H1 (cell line): Measurements from ENCODE around the gene PHC3. TPM values are rescaled to one million over a fixed set of nuclear protein-coding genes. Genes with fewer than 3 reads are reported as not detected.

Experiments used
- CTCF ChIA-PET: fragments of 300-600 bp; sonication (Branson Sonifier 250); formaldehyde crosslinking; loops from one replicate; lab custom pipeline; 2021; ENCODE audit not compliant: partially characterized antibody; lab: Charles Lee
- POLR2A ChIA-PET: fragments of 300-600 bp; sonication (Branson Sonifier 250); formaldehyde crosslinking; loops from one replicate; lab custom pipeline; 2021; ENCODE audit warnings: inconsistent platforms; ENCODE audit not compliant: partially characterized antibody; lab: Charles Lee
- DNase-seq, 2 experiments: peaks; one replicate each; pipeline versions ENCODE4 v3.0.0 to v3.0.0-alpha.2; 2010 to 2022; ENCODE audit warnings: low spot score in 2 of 2, low read depth in 1 of 2, mixed read lengths in 1 of 2
- FAIRE-seq: peaks from 2 replicates; lab custom pipeline; 2011; peaks lifted over from hg19 to GRCh38; lab: Jason Lieb, UNC
- H2AFZ ChIP-seq: 2 replicates; pipeline ENCODE4 v1.8.1; 2012; ENCODE audit warnings: low read length, inconsistent platforms
- H2AK5ac ChIP-seq: 2 replicates; pipeline ENCODE4 v1.6.1; 2013; ENCODE audit warnings: low read depth, low read length
- H2BK120ac ChIP-seq: replicated peaks from 2 replicates; pipeline ENCODE3; 2013; ENCODE audit warnings: low read depth, low read length, inconsistent platforms
- H2BK12ac ChIP-seq: 2 replicates; pipeline ENCODE4 v1.6.1; 2013; ENCODE audit warnings: low read depth, low read length
- H2BK15ac ChIP-seq: 2 replicates; pipeline ENCODE4 v1.6.1; 2013; ENCODE audit warnings: low read length
- H2BK20ac ChIP-seq: 2 replicates; pipeline ENCODE4 v1.6.1; 2013; ENCODE audit warnings: low read length
- H2BK5ac ChIP-seq: 2 replicates; pipeline ENCODE4 v1.6.1; 2013; ENCODE audit warnings: low read depth, low read length
- H3K14ac ChIP-seq: 2 replicates; pipeline ENCODE4 v1.6.1; 2013; ENCODE audit warnings: inconsistent platforms; ENCODE audit not compliant: insufficient read length
- H3K18ac ChIP-seq: 2 replicates; pipeline ENCODE4 v1.6.1; 2013; ENCODE audit warnings: low read length; ENCODE audit errors: extremely low read depth
- H3K23ac ChIP-seq: 2 replicates; pipeline ENCODE4 v1.6.1; 2013; ENCODE audit warnings: inconsistent platforms; ENCODE audit not compliant: insufficient read length
- H3K23me2 ChIP-seq: 2 replicates; pipeline ENCODE4 v1.6.1; 2013; ENCODE audit warnings: low read depth, low read length
- H3K27ac ChIP-seq: 2 replicates; pipeline ENCODE4 v1.6.1; 2011; ENCODE audit warnings: low read depth, low read length, inconsistent platforms
- H3K27me3 ChIP-seq, 4 experiments: replicated peaks in 1 of 4; 1 replicate in 1 of 4; 2 replicates in 3 of 4; pipeline versions ENCODE4 v1.6.1 to v1.8.1; 2011 to 2013; ENCODE audit warnings: low read length in 3 of 4, mild to moderate bottlenecking in 3 of 4, inconsistent platforms in 2 of 4, mixed read lengths in 2 of 4, moderate library complexity in 1 of 4; ENCODE audit not compliant: control insufficient read depth in 3 of 4, insufficient read depth in 3 of 4; ENCODE audit errors: extremely low read depth in 1 of 4
- H3K36me3 ChIP-seq, 4 experiments: 2 replicates each; pipeline versions ENCODE4 v1.6.1 to v1.8.1; 2011 to 2013; ENCODE audit warnings: mild to moderate bottlenecking in 4 of 4, low read length in 3 of 4, moderate library complexity in 2 of 4, control low read depth in 1 of 4, inconsistent platforms in 1 of 4; ENCODE audit not compliant: insufficient read depth in 4 of 4, control insufficient read depth in 2 of 4
- H3K4ac ChIP-seq: replicated peaks from 2 replicates; pipeline ENCODE3; 2013; ENCODE audit warnings: low read length, low read depth, mixed read lengths, inconsistent platforms; ENCODE audit not compliant: insufficient read length
- H3K4me1 ChIP-seq, 4 experiments: replicated peaks in 1 of 4; 1 replicate in 1 of 4; 2 replicates in 3 of 4; pipeline versions ENCODE4 v1.6.1 to v1.8.1; 2011 to 2013; ENCODE audit warnings: low read length in 3 of 4, inconsistent platforms in 2 of 4, mixed read lengths in 1 of 4; ENCODE audit not compliant: insufficient read depth in 4 of 4, control insufficient read depth in 3 of 4
- H3K4me2 ChIP-seq, 2 experiments: 2 replicates each; pipeline versions ENCODE4 v1.6.1 to v1.8.1; 2011 to 2013; ENCODE audit warnings: low read depth in 2 of 2, low read length in 2 of 2, control low read depth in 1 of 2, inconsistent platforms in 1 of 2, mild to moderate bottlenecking in 1 of 2; ENCODE audit not compliant: insufficient read depth in 1 of 2
- H3K4me3 ChIP-seq, 4 experiments: fragments of 200-600, 300-600 bp in 1 of 4; sonication (generic), shearing (Covaris generic), sonication (Bioruptor Twin) in 1 of 4; 2 replicates each; pipeline versions ENCODE4 v1.5.1 to v1.8.1; 2011 to 2016; ENCODE audit warnings: low read length in 4 of 4, low read depth in 3 of 4, control low read depth in 2 of 4, inconsistent platforms in 2 of 4, mild to moderate bottlenecking in 2 of 4, mixed read lengths in 1 of 4, moderate library complexity in 1 of 4; ENCODE audit not compliant: insufficient read depth in 2 of 4; ENCODE audit errors: extremely low read depth in 1 of 4
- H3K56ac ChIP-seq: replicated peaks from 2 replicates; pipeline ENCODE3; 2013; ENCODE audit warnings: low read depth, mild to moderate bottlenecking, mixed read lengths, low read length, inconsistent platforms; ENCODE audit not compliant: insufficient read length
- H3K79me1 ChIP-seq: 2 replicates; pipeline ENCODE4 v1.6.1; 2013; ENCODE audit warnings: low read depth, low read length, control low read depth
- H3K79me2 ChIP-seq, 2 experiments: 2 replicates each; pipeline versions ENCODE4 v1.6.1 to v1.8.1; 2012 to 2013; ENCODE audit warnings: low read length in 2 of 2, mild to moderate bottlenecking in 2 of 2, inconsistent platforms in 1 of 2; ENCODE audit not compliant: insufficient read depth in 2 of 2, control insufficient read depth in 1 of 2
- H3K9ac ChIP-seq, 4 experiments: replicated peaks in 1 of 4; 1 replicate in 1 of 4; 2 replicates in 3 of 4; pipeline versions ENCODE4 v1.6.1 to v1.8.1; 2011 to 2013; ENCODE audit warnings: low read depth in 3 of 4, low read length in 3 of 4, control low read depth in 2 of 4, mild to moderate bottlenecking in 2 of 4, moderate library complexity in 2 of 4, inconsistent platforms in 1 of 4; ENCODE audit errors: extremely low read depth in 1 of 4
- H3K9me3 ChIP-seq, 2 experiments: 2 replicates each; pipeline versions ENCODE4 v1.6.1 to v1.8.1; 2012 to 2013; ENCODE audit warnings: mild to moderate bottlenecking in 2 of 2, moderate library complexity in 2 of 2, control low read depth in 1 of 2, inconsistent platforms in 1 of 2, low read depth in 1 of 2, low read length in 1 of 2, mixed read lengths in 1 of 2; ENCODE audit not compliant: insufficient read depth in 2 of 2
- H4K20me1 ChIP-seq, 2 experiments: replicated peaks in 1 of 2; 2 replicates each; pipeline versions ENCODE3 to v1.8.1; 2011 to 2013; ENCODE audit warnings: inconsistent platforms in 2 of 2, low read length in 2 of 2, mild to moderate bottlenecking in 1 of 2; ENCODE audit not compliant: insufficient read depth in 2 of 2, control insufficient read depth in 1 of 2
- H4K5ac ChIP-seq: 2 replicates; pipeline ENCODE4 v1.6.1; 2013; ENCODE audit warnings: low read length, low read depth, mixed read lengths, inconsistent platforms; ENCODE audit not compliant: insufficient read length
- H4K8ac ChIP-seq: 2 replicates; pipeline ENCODE4 v1.8.0; 2013; ENCODE audit warnings: mild to moderate bottlenecking, moderate library complexity, low read length, inconsistent platforms; ENCODE audit not compliant: insufficient read depth; ENCODE audit errors: extremely low read depth
- H4K91ac ChIP-seq: replicated peaks from 2 replicates; pipeline ENCODE3; 2013; ENCODE audit warnings: low read length, mixed read lengths, inconsistent platforms; ENCODE audit not compliant: insufficient read length
- BCL11A ChIP-seq, 2 experiments: IDR thresholded peaks; one replicate each; pipeline ENCODE4 v1.6.1; 2011; ENCODE audit warnings: low read depth in 2 of 2, low read length in 2 of 2, mild to moderate bottlenecking in 2 of 2
- CHD2 ChIP-seq: IDR thresholded peaks from 2 replicates; pipeline ENCODE4 v1.6.1; 2012; ENCODE audit warnings: low read length, improper control_type of control experiment
- E2F6 ChIP-seq: IDR thresholded peaks from 2 replicates; pipeline ENCODE4 v1.6.1; 2012; ENCODE audit warnings: inconsistent platforms
- GABPA ChIP-seq: IDR thresholded peaks from 2 replicates; pipeline ENCODE4 v1.6.1; 2011; ENCODE audit warnings: mild to moderate bottlenecking, low read length, moderate library complexity, borderline replicate concordance; ENCODE audit not compliant: insufficient read depth
- JUND ChIP-seq: IDR thresholded peaks from 2 replicates; pipeline ENCODE4 v1.6.1; 2011; ENCODE audit warnings: mild to moderate bottlenecking, improper control_type of control experiment, low read length
- POLR2AphosphoS5 ChIP-seq: IDR thresholded peaks from 2 replicates; pipeline ENCODE4 v1.6.1; 2011; ENCODE audit warnings: low read depth, low read length
- RAD21 ChIP-seq, 2 experiments: IDR thresholded peaks in 1 of 2; conservative IDR thresholded peaks in 1 of 2; 2 replicates each; pipeline ENCODE4 v1.6.1; 2011; ENCODE audit warnings: low read depth in 2 of 2, low read length in 2 of 2, improper control_type of control experiment in 1 of 2, inconsistent platforms in 1 of 2, mild to moderate bottlenecking in 1 of 2, moderate library complexity in 1 of 2
- SIN3A ChIP-seq, 2 experiments: IDR thresholded peaks in 1 of 2; conservative IDR thresholded peaks in 1 of 2; 2 replicates each; pipeline ENCODE4 v1.6.1; 2011 to 2012; ENCODE audit warnings: low read length in 2 of 2, improper control_type of control experiment in 1 of 2, low read depth in 1 of 2, mild to moderate bottlenecking in 1 of 2
- SRF ChIP-seq: IDR thresholded peaks from 2 replicates; pipeline ENCODE4 v1.6.1; 2011; ENCODE audit warnings: mild to moderate bottlenecking, low read depth, low read length, moderate library complexity
- SUZ12 ChIP-seq: fragments of 200-600 bp; sonication (generic); IDR thresholded peaks from 2 replicates; pipeline ENCODE4 v1.6.1; 2012; ENCODE audit warnings: mild to moderate bottlenecking, inconsistent platforms, low read length, moderate library complexity, mixed read lengths
- WGBS, 2 experiments: shearing (Covaris generic) in 1 of 2; methylation state at CpG; one replicate each; pipeline versions ENCODE4 v1.1.6 to v1.1.7; 2013 to 2015; ENCODE audit warnings: low lambda C conversion rate in 2 of 2, mixed read lengths in 2 of 2, inconsistent platforms in 1 of 2, low coverage in 1 of 2, missing lambda C conversion rate in 1 of 2; ENCODE audit not compliant: insufficient replicate concordance in 2 of 2, insufficient coverage in 1 of 2, insufficient read length in 1 of 2; ENCODE audit errors: extremely low coverage in 1 of 2, missing lambda C conversion rate in 1 of 2; 5-methylcytosine and 5-hydroxymethylcytosine counted together
- polyA plus RNA-seq, 7 experiments: library from polyadenylated mRNA; depleted of rRNA in 3 of 7; stranded (reverse) in 5 of 7; unstranded in 2 of 7; fragments of >200 nt in 5 of 7; fragments of 200-250 nt in 2 of 7; gene quantifications; 1 replicate in 5 of 7; 2 replicates in 1 of 7; 4 replicates in 1 of 7; pipeline versions ENCODE4 v1.2.1 to v1.2.3, GENCODE V29; 2011 to 2013; ENCODE audit warnings: missing spikeins in 2 of 7, mixed read lengths in 2 of 7
- total RNA-seq: library from RNA; stranded (reverse); fragmentation: NEBNext Ultra II Directional; extraction: Animal tissue kit (Norgen Biotek cat#: 25700); gene quantifications from 2 replicates; pipeline ENCODE4 v1.2.1, GENCODE V29; 2021

The PHC3 gene
- total and polyA plus RNA-seq, 2 of the 8 experiments (the other 6 are each of a cell fraction or from before 2014, with no cell fraction given): 26.4 to 29.2 TPM

- Histone ChIP-seq H3K9ac (no peak overlapping the region), H2AFZ (no peak overlapping the region), H3K56ac (no peak overlapping the region), H3K14ac (no peak overlapping the region), H4K5ac (no peak overlapping the region), H3K4me1 (no peaks in the 10 kb centered on the region), H2BK15ac (no peak overlapping the region), H3K23me2 (no peaks in the 10 kb centered on the region), H3K27ac (no peak overlapping the region), H3K79me2 (no peaks in the 10 kb centered on the region), H3K4me3 (no peak overlapping the region), H3K4ac (no peak overlapping the region), H3K9me3 (no peaks in the 10 kb centered on the region), H3K27me3 (no peaks in the 10 kb centered on the region), H2AK5ac (no peak overlapping the region), H2BK5ac (no peak overlapping the region), H2BK20ac (no peak overlapping the region), H2BK12ac (no peak overlapping the region), H3K23ac (no peak overlapping the region), H3K36me3 (peaks cover 0 to 8% (median 2%) of the 10 kb centered on the region in 4 experiments; a peak in 4 of 8 replicates), H4K8ac (no peak overlapping the region), H4K20me1 (no peaks in the 10 kb centered on the region), H2BK120ac (no peak overlapping the region), H3K18ac (no peak overlapping the region), H4K91ac (no peak overlapping the region), H3K79me1 (no peaks in the 10 kb centered on the region), H3K4me2 (no peak overlapping the region)
- TF ChIP-seq GABPA (no peak), SIN3A (conservative IDR thresholded peaks at IDR 0.05 in 1 of 2, IDR thresholded peaks at IDR 0.05 in 1 of 2; ENCODE audit: low read depth in 1 of 2, low read length in 2 of 2) (no peak), SRF (no peak), RAD21 (IDR thresholded peaks at IDR 0.05 in 1 of 2, conservative IDR thresholded peaks at IDR 0.05 in 1 of 2; ENCODE audit: low read depth in 2 of 2, low read length in 2 of 2) (no peak), CHD2 (no peak), JUND (no peak), E2F6 (no peak), POLR2AphosphoS5 (no peak), SUZ12 (no peak), BCL11A (IDR thresholded peaks at IDR 0.05; ENCODE audit: low read depth in 2 of 2, low read length in 2 of 2) (no peak)
- DNase-seq (no peak), FAIRE-seq (no peak)
- WGBS, 2 experiments: 95% methylated on average over 4 of the region's 5 CpGs; no CpG with 5 or more reads in 1 of the 2 experiments
- CTCF ChIA-PET: interaction anchor here (0.6 to 1.4 kb wide), 2 partner anchors 13 to 213 kb away, joined by 3 read pairs; no protein-coding TSS in a partner anchor
- POLR2A ChIA-PET: no interaction called here
Measured at GRCh38 chr3:170137986-170138385, 43.5 kb downstream of the PHC3 start.
